ENCODE results near the gene TMEM33. TPM values are rescaled to one million over a fixed set of nuclear protein-coding genes. Genes with fewer than 3 reads are reported as not detected.

TMEM33 gene
- total and polyA plus RNA-seq, 2 of the 8 experiments (the other 6 are each of a cell fraction or from before 2014, with no cell fraction given) = 72.5 to 94.4 TPM

GRCh38 chr4:41934901-41935651 lies at the start of gene TMEM33 (continued):
- no peak for TF ChIP-seq CHD7 (IDR thresholded peaks at IDR 0.05; ENCODE audit: insufficient replicate concordance, low read length)
- peak; percentile 97 for TF ChIP-seq ASH2L (IDR thresholded peaks at IDR 0.05; ENCODE audit: low read length)

Measured in H1 (cell line).